B cell (primary cell): ENCODE data around the gene TIAL1.

ENCODE experiments used
- EZH2 ChIP-seq: IDR thresholded peaks from 2 replicates; pipeline ENCODE4 v1.6.1; 2012; ENCODE audit warnings: borderline replicate concordance, low read depth, mild to moderate bottlenecking, moderate library complexity, low read length; ENCODE audit not compliant: insufficient read depth, poor library complexity, severe bottlenecking
- TF ChIP-seq, protein P1 (sequence below): fragments of 200-600 bp; IDR thresholded peaks from one replicate; pipeline ENCODE4 v1.8.0; 2022; ENCODE audit warnings: antibody characterized with exemption, mild to moderate bottlenecking

- TF ChIP-seq, protein P1, sequence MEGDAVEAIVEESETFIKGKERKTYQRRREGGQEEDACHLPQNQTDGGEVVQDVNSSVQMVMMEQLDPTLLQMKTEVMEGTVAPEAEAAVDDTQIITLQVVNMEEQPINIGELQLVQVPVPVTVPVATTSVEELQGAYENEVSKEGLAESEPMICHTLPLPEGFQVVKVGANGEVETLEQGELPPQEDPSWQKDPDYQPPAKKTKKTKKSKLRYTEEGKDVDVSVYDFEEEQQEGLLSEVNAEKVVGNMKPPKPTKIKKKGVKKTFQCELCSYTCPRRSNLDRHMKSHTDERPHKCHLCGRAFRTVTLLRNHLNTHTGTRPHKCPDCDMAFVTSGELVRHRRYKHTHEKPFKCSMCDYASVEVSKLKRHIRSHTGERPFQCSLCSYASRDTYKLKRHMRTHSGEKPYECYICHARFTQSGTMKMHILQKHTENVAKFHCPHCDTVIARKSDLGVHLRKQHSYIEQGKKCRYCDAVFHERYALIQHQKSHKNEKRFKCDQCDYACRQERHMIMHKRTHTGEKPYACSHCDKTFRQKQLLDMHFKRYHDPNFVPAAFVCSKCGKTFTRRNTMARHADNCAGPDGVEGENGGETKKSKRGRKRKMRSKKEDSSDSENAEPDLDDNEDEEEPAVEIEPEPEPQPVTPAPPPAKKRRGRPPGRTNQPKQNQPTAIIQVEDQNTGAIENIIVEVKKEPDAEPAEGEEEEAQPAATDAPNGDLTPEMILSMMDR, result no peak
- TF ChIP-seq EZH2, result no peak
Observed at GRCh38 chr10:119642556-119643111, 45.9 kb upstream of the TIAL1 start.
